Gastrocnemius medialis (tissue), 4 donors: Measurements from ENCODE around the gene SYT1. TPM values are rescaled to one million over a fixed set of nuclear protein-coding genes. Genes with fewer than 3 reads are reported as not detected.

ENCODE experiments used
- ATAC-seq, 2 donors: fragments of 150-250 bp; one replicate each; pipeline ENCODE4 v1.9.1; 2016
- DNase-seq, 2 donors: peaks; one replicate each; pipeline ENCODE4 v3.0.0-alpha.2; 2019
- H3K27ac ChIP-seq, 4 donors: fragments of 200-600 bp; sonication (generic); 1 replicate in 1 of 4; 2 replicates in 3 of 4; pipeline ENCODE4 v1.5.1; 2016 to 2018; ENCODE audit warnings: mild to moderate bottlenecking in 2 of 4, moderate library complexity in 1 of 4
- H3K27me3 ChIP-seq, 3 donors: fragments of 200-600 bp; sonication (generic) in 2 of 3; 1 replicate in 1 of 3; 2 replicates in 2 of 3; pipeline versions ENCODE4 v1.5.1 to v1.6.0; 2016 to 2019; ENCODE audit warnings: mild to moderate bottlenecking in 1 of 3, moderate library complexity in 1 of 3
- H3K36me3 ChIP-seq, 2 donors: fragments of 200-600 bp; sonication (generic) in 1 of 2; one replicate each; pipeline ENCODE4 v1.5.1; 2017 to 2018
- H3K4me1 ChIP-seq, 2 donors: fragments of 200-600 bp; sonication (generic) in 1 of 2; one replicate each; pipeline ENCODE4 v1.5.1; 2016 to 2017; ENCODE audit warnings: mild to moderate bottlenecking in 2 of 2
- H3K4me3 ChIP-seq, 4 donors: fragments of 200-600 bp; sonication (generic) in 3 of 4; 1 replicate in 1 of 4; 2 replicates in 3 of 4; pipeline ENCODE4 v1.5.1; 2016 to 2019; ENCODE audit warnings: mild to moderate bottlenecking in 2 of 4
- H3K9me3 ChIP-seq, 3 donors: fragments of 200-600 bp; sonication (generic) in 2 of 3; 1 replicate in 1 of 3; 2 replicates in 2 of 3; pipeline ENCODE4 v1.5.1; 2016 to 2019
- CTCF ChIP-seq, 5 experiments: fragments of 450-650 bp in 3 of 5; fragments of 200-600 bp in 2 of 5; sonication (generic) in 2 of 5; IDR thresholded peaks in 4 of 5; conservative IDR thresholded peaks in 1 of 5; 1 replicate in 4 of 5; 2 replicates in 1 of 5; pipeline ENCODE4 v1.5.1; 2016 to 2019; ENCODE audit warnings: antibody characterized with exemption in 5 of 5, mild to moderate bottlenecking in 3 of 5, moderate library complexity in 3 of 5
- POLR2A ChIP-seq, 2 donors: fragments of 450-650 bp; IDR thresholded peaks; one replicate each; pipeline ENCODE4 v1.6.1; 2017; ENCODE audit warnings: antibody characterized with exemption in 2 of 2, mild to moderate bottlenecking in 2 of 2, moderate library complexity in 2 of 2
- in situ Hi-C, 4 donors: fragments of 200-750 bp; cut with MboI; loops; one replicate each; pipeline versions ENCODE4 v1.15.0 to v1.8.0; 2017; ENCODE audit warnings: low sequenced_read_pairs in 4 of 4
- intact Hi-C: fragments of 100-400 bp; cut with DNase I; formaldehyde crosslinking; loops from one replicate; pipeline ENCODE4 v1.15.1; 2023; ENCODE audit warnings: low total_unique reads
- total RNA-seq, 4 donors: library from RNA; depleted of rRNA; stranded (reverse); fragments of >200 nt; gene quantifications; one replicate each; pipeline versions ENCODE4 v1.1.0 to v1.2.3, GENCODE V29; 2016

SYT1 gene
- total RNA-seq, 4 donors from 2014 or later, result 0.13 to 0.88 TPM; not detected in 2

GRCh38 chr12:79388011-79388410 is 523.4 kb downstream of the SYT1 start:
- in situ Hi-C loops, result no loop called here
- TF ChIP-seq POLR2A (IDR thresholded peaks at IDR 0.05), result no peak
- TF ChIP-seq CTCF (IDR thresholded peaks at IDR 0.05 in 4 of 5, conservative IDR thresholded peaks at IDR 0.05 in 1 of 5), result no peak

GRCh38 chr12:79393842-79394241 is 529.3 kb downstream of the SYT1 start:
- in situ Hi-C loops, result no loop called here
- no peaks in the 10 kb centered on the region for H3K9me3 ChIP-seq

More at GRCh38 chr12:79388011-79388410, 523.4 kb downstream of the SYT1 start:
- DNase-seq, result no peak
- Histone ChIP-seq H3K36me3 (no peaks in the 10 kb centered on the region), H3K27me3 (no peaks in the 10 kb centered on the region), H3K4me1 (no peaks in the 10 kb centered on the region), H3K4me3 (no peak overlapping the region), H3K9me3 (no peaks in the 10 kb centered on the region), H3K27ac (no peak overlapping the region)
- ATAC-seq, result no peak
- intact Hi-C loops, result no loop called here

GRCh38 chr12:79397609-79398008 is 533.0 kb downstream of the SYT1 start:
- no peak overlapping the region for H3K4me3 ChIP-seq
- no peaks in the 10 kb centered on the region for H3K4me1 ChIP-seq
- no peak for ATAC-seq
- intact Hi-C loops, result no loop called here
- H3K36me3 ChIP-seq, result no peaks in the 10 kb centered on the region
- H3K27ac ChIP-seq, result no peak overlapping the region
- H3K27me3 ChIP-seq, result no peaks in the 10 kb centered on the region
- in situ Hi-C loops, result no loop called here
- H3K9me3 ChIP-seq, result no peaks in the 10 kb centered on the region
- TF ChIP-seq POLR2A (IDR thresholded peaks at IDR 0.05) (no peak), CTCF (IDR thresholded peaks at IDR 0.05 in 4 of 5, conservative IDR thresholded peaks at IDR 0.05 in 1 of 5) (no peak)
- DNase-seq, result no peak

More at GRCh38 chr12:79393842-79394241, 529.3 kb downstream of the SYT1 start:
- Histone ChIP-seq H3K36me3 (no peaks in the 10 kb centered on the region), H3K27ac (no peak overlapping the region), H3K4me3 (no peak overlapping the region), H3K27me3 (no peaks in the 10 kb centered on the region), H3K4me1 (no peaks in the 10 kb centered on the region)
- intact Hi-C loops, result no loop called here
- ATAC-seq (no peak), DNase-seq (no peak)
- TF ChIP-seq POLR2A (IDR thresholded peaks at IDR 0.05), result no peak
- TF ChIP-seq CTCF (IDR thresholded peaks at IDR 0.05 in 4 of 5, conservative IDR thresholded peaks at IDR 0.05 in 1 of 5), result no peak

GRCh38 chr12:79400481-79400880 is 535.9 kb downstream of the SYT1 start:
- ATAC-seq (no peak), DNase-seq (no peak)
- TF ChIP-seq POLR2A (IDR thresholded peaks at IDR 0.05), result no peak
- TF ChIP-seq CTCF (IDR thresholded peaks at IDR 0.05 in 4 of 5, conservative IDR thresholded peaks at IDR 0.05 in 1 of 5), result no peak
- in situ Hi-C loops, result loop anchor here in 1 of 4 donors (25.0 kb wide), 1 partner anchor 337 kb away; no protein-coding TSS in a partner anchor
- Histone ChIP-seq H3K4me3 (no peak overlapping the region), H3K9me3 (no peaks in the 10 kb centered on the region), H3K4me1 (no peaks in the 10 kb centered on the region), H3K27me3 (no peaks in the 10 kb centered on the region), H3K36me3 (no peaks in the 10 kb centered on the region), H3K27ac (no peak overlapping the region)
- intact Hi-C loops, result loop anchor here (10.0 kb wide), 1 partner anchor 334 kb away; no protein-coding TSS in a partner anchor

GRCh38 chr12:79402606-79403005 is 538.0 kb downstream of the SYT1 start:
- no peak for ATAC-seq
- Histone ChIP-seq H3K36me3 (no peaks in the 10 kb centered on the region), H3K4me1 (no peaks in the 10 kb centered on the region), H3K27me3 (no peaks in the 10 kb centered on the region), H3K9me3 (no peaks in the 10 kb centered on the region), H3K4me3 (no peak overlapping the region), H3K27ac (no peak overlapping the region)
- intact Hi-C loops, result loop anchor here (10.0 kb wide), 1 partner anchor 332 kb away; no protein-coding TSS in a partner anchor
- TF ChIP-seq CTCF (IDR thresholded peaks at IDR 0.05 in 4 of 5, conservative IDR thresholded peaks at IDR 0.05 in 1 of 5) (no peak), POLR2A (IDR thresholded peaks at IDR 0.05) (no peak)
- in situ Hi-C loops, result loop anchor here in 1 of 4 donors (25.0 kb wide), 1 partner anchor 335 kb away; no protein-coding TSS in a partner anchor
- DNase-seq, result no peak
